H1 (cell line): ENCODE measurements around the gene PRR23B. TPM values are rescaled to one million over a fixed set of nuclear protein-coding genes. Genes with fewer than 3 reads are reported as not detected.

Source experiments
- CTCF ChIA-PET: fragments of 300-600 bp; sonication (Branson Sonifier 250); formaldehyde crosslinking; loops from one replicate; lab custom pipeline; 2021; ENCODE audit not compliant: partially characterized antibody; lab: Charles Lee
- POLR2A ChIA-PET: fragments of 300-600 bp; sonication (Branson Sonifier 250); formaldehyde crosslinking; loops from one replicate; lab custom pipeline; 2021; ENCODE audit warnings: inconsistent platforms; ENCODE audit not compliant: partially characterized antibody; lab: Charles Lee
- DNase-seq, 2 experiments: peaks; one replicate each; pipeline versions ENCODE4 v3.0.0 to v3.0.0-alpha.2; 2010 to 2022; ENCODE audit warnings: low spot score in 2 of 2, low read depth in 1 of 2, mixed read lengths in 1 of 2
- FAIRE-seq: peaks from 2 replicates; lab custom pipeline; 2011; peaks lifted over from hg19 to GRCh38; lab: Jason Lieb, UNC
- H2AFZ ChIP-seq: 2 replicates; pipeline ENCODE4 v1.8.1; 2012; ENCODE audit warnings: low read length, inconsistent platforms
- H2AK5ac ChIP-seq: 2 replicates; pipeline ENCODE4 v1.6.1; 2013; ENCODE audit warnings: low read depth, low read length
- H2BK120ac ChIP-seq: replicated peaks from 2 replicates; pipeline ENCODE3; 2013; ENCODE audit warnings: low read depth, low read length, inconsistent platforms
- H2BK12ac ChIP-seq: 2 replicates; pipeline ENCODE4 v1.6.1; 2013; ENCODE audit warnings: low read depth, low read length
- H2BK15ac ChIP-seq: 2 replicates; pipeline ENCODE4 v1.6.1; 2013; ENCODE audit warnings: low read length
- H2BK20ac ChIP-seq: 2 replicates; pipeline ENCODE4 v1.6.1; 2013; ENCODE audit warnings: low read length
- H2BK5ac ChIP-seq: 2 replicates; pipeline ENCODE4 v1.6.1; 2013; ENCODE audit warnings: low read depth, low read length
- H3K14ac ChIP-seq: 2 replicates; pipeline ENCODE4 v1.6.1; 2013; ENCODE audit warnings: inconsistent platforms; ENCODE audit not compliant: insufficient read length
- H3K18ac ChIP-seq: 2 replicates; pipeline ENCODE4 v1.6.1; 2013; ENCODE audit warnings: low read length; ENCODE audit errors: extremely low read depth
- H3K23ac ChIP-seq: 2 replicates; pipeline ENCODE4 v1.6.1; 2013; ENCODE audit warnings: inconsistent platforms; ENCODE audit not compliant: insufficient read length
- H3K23me2 ChIP-seq: 2 replicates; pipeline ENCODE4 v1.6.1; 2013; ENCODE audit warnings: low read depth, low read length
- H3K27ac ChIP-seq: 2 replicates; pipeline ENCODE4 v1.6.1; 2011; ENCODE audit warnings: low read depth, low read length, inconsistent platforms
- H3K27me3 ChIP-seq, 4 experiments: replicated peaks in 1 of 4; 1 replicate in 1 of 4; 2 replicates in 3 of 4; pipeline versions ENCODE4 v1.6.1 to v1.8.1; 2011 to 2013; ENCODE audit warnings: low read length in 3 of 4, mild to moderate bottlenecking in 3 of 4, inconsistent platforms in 2 of 4, mixed read lengths in 2 of 4, moderate library complexity in 1 of 4; ENCODE audit not compliant: control insufficient read depth in 3 of 4, insufficient read depth in 3 of 4; ENCODE audit errors: extremely low read depth in 1 of 4
- H3K36me3 ChIP-seq, 4 experiments: 2 replicates each; pipeline versions ENCODE4 v1.6.1 to v1.8.1; 2011 to 2013; ENCODE audit warnings: mild to moderate bottlenecking in 4 of 4, low read length in 3 of 4, moderate library complexity in 2 of 4, control low read depth in 1 of 4, inconsistent platforms in 1 of 4; ENCODE audit not compliant: insufficient read depth in 4 of 4, control insufficient read depth in 2 of 4
- H3K4ac ChIP-seq: replicated peaks from 2 replicates; pipeline ENCODE3; 2013; ENCODE audit warnings: low read length, low read depth, mixed read lengths, inconsistent platforms; ENCODE audit not compliant: insufficient read length
- H3K4me1 ChIP-seq, 4 experiments: replicated peaks in 1 of 4; 1 replicate in 1 of 4; 2 replicates in 3 of 4; pipeline versions ENCODE4 v1.6.1 to v1.8.1; 2011 to 2013; ENCODE audit warnings: low read length in 3 of 4, inconsistent platforms in 2 of 4, mixed read lengths in 1 of 4; ENCODE audit not compliant: insufficient read depth in 4 of 4, control insufficient read depth in 3 of 4
- H3K4me2 ChIP-seq, 2 experiments: 2 replicates each; pipeline versions ENCODE4 v1.6.1 to v1.8.1; 2011 to 2013; ENCODE audit warnings: low read depth in 2 of 2, low read length in 2 of 2, control low read depth in 1 of 2, inconsistent platforms in 1 of 2, mild to moderate bottlenecking in 1 of 2; ENCODE audit not compliant: insufficient read depth in 1 of 2
- H3K4me3 ChIP-seq, 4 experiments: fragments of 200-600, 300-600 bp in 1 of 4; sonication (generic), shearing (Covaris generic), sonication (Bioruptor Twin) in 1 of 4; 2 replicates each; pipeline versions ENCODE4 v1.5.1 to v1.8.1; 2011 to 2016; ENCODE audit warnings: low read length in 4 of 4, low read depth in 3 of 4, control low read depth in 2 of 4, inconsistent platforms in 2 of 4, mild to moderate bottlenecking in 2 of 4, mixed read lengths in 1 of 4, moderate library complexity in 1 of 4; ENCODE audit not compliant: insufficient read depth in 2 of 4; ENCODE audit errors: extremely low read depth in 1 of 4
- H3K56ac ChIP-seq: replicated peaks from 2 replicates; pipeline ENCODE3; 2013; ENCODE audit warnings: low read depth, mild to moderate bottlenecking, mixed read lengths, low read length, inconsistent platforms; ENCODE audit not compliant: insufficient read length
- H3K79me1 ChIP-seq: 2 replicates; pipeline ENCODE4 v1.6.1; 2013; ENCODE audit warnings: low read depth, low read length, control low read depth
- H3K79me2 ChIP-seq, 2 experiments: 2 replicates each; pipeline versions ENCODE4 v1.6.1 to v1.8.1; 2012 to 2013; ENCODE audit warnings: low read length in 2 of 2, mild to moderate bottlenecking in 2 of 2, inconsistent platforms in 1 of 2; ENCODE audit not compliant: insufficient read depth in 2 of 2, control insufficient read depth in 1 of 2
- H3K9ac ChIP-seq, 4 experiments: replicated peaks in 1 of 4; 1 replicate in 1 of 4; 2 replicates in 3 of 4; pipeline versions ENCODE4 v1.6.1 to v1.8.1; 2011 to 2013; ENCODE audit warnings: low read depth in 3 of 4, low read length in 3 of 4, control low read depth in 2 of 4, mild to moderate bottlenecking in 2 of 4, moderate library complexity in 2 of 4, inconsistent platforms in 1 of 4; ENCODE audit errors: extremely low read depth in 1 of 4
- H3K9me3 ChIP-seq, 2 experiments: 2 replicates each; pipeline versions ENCODE4 v1.6.1 to v1.8.1; 2012 to 2013; ENCODE audit warnings: mild to moderate bottlenecking in 2 of 2, moderate library complexity in 2 of 2, control low read depth in 1 of 2, inconsistent platforms in 1 of 2, low read depth in 1 of 2, low read length in 1 of 2, mixed read lengths in 1 of 2; ENCODE audit not compliant: insufficient read depth in 2 of 2
- H4K20me1 ChIP-seq, 2 experiments: replicated peaks in 1 of 2; 2 replicates each; pipeline versions ENCODE3 to v1.8.1; 2011 to 2013; ENCODE audit warnings: inconsistent platforms in 2 of 2, low read length in 2 of 2, mild to moderate bottlenecking in 1 of 2; ENCODE audit not compliant: insufficient read depth in 2 of 2, control insufficient read depth in 1 of 2
- H4K5ac ChIP-seq: 2 replicates; pipeline ENCODE4 v1.6.1; 2013; ENCODE audit warnings: low read length, low read depth, mixed read lengths, inconsistent platforms; ENCODE audit not compliant: insufficient read length
- H4K8ac ChIP-seq: 2 replicates; pipeline ENCODE4 v1.8.0; 2013; ENCODE audit warnings: mild to moderate bottlenecking, moderate library complexity, low read length, inconsistent platforms; ENCODE audit not compliant: insufficient read depth; ENCODE audit errors: extremely low read depth
- H4K91ac ChIP-seq: replicated peaks from 2 replicates; pipeline ENCODE3; 2013; ENCODE audit warnings: low read length, mixed read lengths, inconsistent platforms; ENCODE audit not compliant: insufficient read length
- CEBPB ChIP-seq: IDR thresholded peaks from 2 replicates; pipeline ENCODE4 v1.6.1; 2012; ENCODE audit warnings: low read depth, low read length
- WGBS, 2 experiments: shearing (Covaris generic) in 1 of 2; methylation state at CpG; one replicate each; pipeline versions ENCODE4 v1.1.6 to v1.1.7; 2013 to 2015; ENCODE audit warnings: low lambda C conversion rate in 2 of 2, mixed read lengths in 2 of 2, inconsistent platforms in 1 of 2, low coverage in 1 of 2, missing lambda C conversion rate in 1 of 2; ENCODE audit not compliant: insufficient replicate concordance in 2 of 2, insufficient coverage in 1 of 2, insufficient read length in 1 of 2; ENCODE audit errors: extremely low coverage in 1 of 2, missing lambda C conversion rate in 1 of 2; 5-methylcytosine and 5-hydroxymethylcytosine counted together
- polyA plus RNA-seq, 7 experiments: library from polyadenylated mRNA; depleted of rRNA in 3 of 7; stranded (reverse) in 5 of 7; unstranded in 2 of 7; fragments of >200 nt in 5 of 7; fragments of 200-250 nt in 2 of 7; gene quantifications; 1 replicate in 5 of 7; 2 replicates in 1 of 7; 4 replicates in 1 of 7; pipeline versions ENCODE4 v1.2.1 to v1.2.3, GENCODE V29; 2011 to 2013; ENCODE audit warnings: missing spikeins in 2 of 7, mixed read lengths in 2 of 7
- total RNA-seq: library from RNA; stranded (reverse); fragmentation: NEBNext Ultra II Directional; extraction: Animal tissue kit (Norgen Biotek cat#: 25700); gene quantifications from 2 replicates; pipeline ENCODE4 v1.2.1, GENCODE V29; 2021
- TF ChIP-seq, protein P1 (sequence below): IDR thresholded peaks from 2 replicates; pipeline ENCODE4 v1.6.1; 2012; ENCODE audit warnings: inconsistent platforms

The PRR23B gene
- total and polyA plus RNA-seq, 2 of the 8 experiments (the other 6 are each of a cell fraction or from before 2014, with no cell fraction given): not detected

DNA sequence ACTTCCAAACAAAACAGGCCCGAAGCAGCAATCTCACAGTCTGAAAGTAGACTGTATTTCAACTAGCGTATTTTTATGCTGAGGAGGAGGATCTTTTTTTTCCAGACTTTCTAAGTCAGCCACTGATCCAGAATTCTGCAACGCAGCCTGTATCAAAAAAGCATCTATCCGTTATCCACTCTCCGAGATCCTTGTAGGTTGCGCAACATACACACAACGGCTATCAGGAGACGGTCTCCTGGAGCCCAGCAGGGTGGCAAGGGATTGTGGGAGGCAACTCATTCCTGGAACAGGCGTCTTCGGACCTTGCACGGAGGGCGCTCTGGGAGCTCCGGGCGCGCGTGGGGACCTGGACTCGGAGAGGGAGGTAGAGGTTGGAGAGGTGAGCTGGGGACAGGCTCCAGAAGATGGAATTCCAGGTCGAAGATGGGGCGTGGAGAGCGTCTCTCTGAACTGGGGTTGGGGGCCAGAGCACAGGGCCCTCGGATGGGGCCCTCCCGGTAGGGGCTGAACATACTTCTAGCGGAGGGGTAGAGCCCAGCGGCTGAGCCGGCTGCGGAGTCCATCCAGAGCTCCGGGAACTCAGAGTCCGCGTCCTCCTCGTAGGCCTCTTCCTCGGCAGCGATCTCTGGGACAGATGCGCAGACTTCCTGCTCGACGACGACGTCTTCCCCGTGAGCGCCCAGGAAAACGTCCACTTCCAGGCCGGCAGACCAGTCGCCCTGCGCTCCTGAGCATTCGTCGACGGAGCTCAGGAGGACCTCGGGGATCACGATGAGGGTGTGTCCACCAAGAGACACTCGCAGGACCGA, 23.0 kb upstream of the PRR23B start:
- H2BK120ac ChIP-seq: no peak overlapping the region
- H2BK5ac ChIP-seq: no peak overlapping the region
- H3K4me3 ChIP-seq: no peak overlapping the region
- no peak overlapping the region for H3K9ac ChIP-seq
- POLR2A ChIA-PET: no interaction called here
- H3K23ac ChIP-seq: no peak overlapping the region
- H3K9me3 ChIP-seq: peaks cover 7 to 23% of the 10 kb centered on the region in 2 experiments; a peak in 3 of 4 replicates
- FAIRE-seq (no peak), DNase-seq (no peak)
- TF ChIP-seq CEBPB: peak; percentile 88
- TF ChIP-seq, protein P1, sequence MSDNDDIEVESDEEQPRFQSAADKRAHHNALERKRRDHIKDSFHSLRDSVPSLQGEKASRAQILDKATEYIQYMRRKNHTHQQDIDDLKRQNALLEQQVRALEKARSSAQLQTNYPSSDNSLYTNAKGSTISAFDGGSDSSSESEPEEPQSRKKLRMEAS: no peak
- no peak overlapping the region for H3K4me2 ChIP-seq
- H3K79me2 ChIP-seq: no peaks in the 10 kb centered on the region
- no peak overlapping the region for H2BK15ac ChIP-seq
- no peak overlapping the region for H4K5ac ChIP-seq
- no peaks in the 10 kb centered on the region for H3K27me3 ChIP-seq
- H2AK5ac ChIP-seq: no peak overlapping the region
- no peaks in the 10 kb centered on the region for H3K79me1 ChIP-seq
- no peak overlapping the region for H3K27ac ChIP-seq
- H3K36me3 ChIP-seq: no peaks in the 10 kb centered on the region
- H3K4ac ChIP-seq: no peak overlapping the region
- no peak overlapping the region for H2BK12ac ChIP-seq
- H4K8ac ChIP-seq: no peak overlapping the region
- H2AFZ ChIP-seq: no peak overlapping the region
- no peak overlapping the region for H3K18ac ChIP-seq
- no peaks in the 10 kb centered on the region for H4K20me1 ChIP-seq
- CTCF ChIA-PET: no interaction called here
- WGBS, 2 experiments: 93% methylated on average over 41 of the region's 50 CpGs; no CpG with 5 or more reads in 1 of the 2 experiments
- H3K23me2 ChIP-seq: no peaks in the 10 kb centered on the region
- no peaks in the 10 kb centered on the region for H3K4me1 ChIP-seq
- no peak overlapping the region for H3K56ac ChIP-seq
- H2BK20ac ChIP-seq: no peak overlapping the region
- no peak overlapping the region for H3K14ac ChIP-seq
- no peak overlapping the region for H4K91ac ChIP-seq
